Measurements from ENCODE around the gene RFNG. TPM values are rescaled to one million over a fixed set of nuclear protein-coding genes. Genes with fewer than 3 reads are reported as not detected.

Gene RFNG
- total and polyA plus RNA-seq, 2 of the 13 experiments (the other 11 are each of a cell fraction or from before 2014, with no cell fraction given) = 61.4 to 64.0 TPM

DNA sequence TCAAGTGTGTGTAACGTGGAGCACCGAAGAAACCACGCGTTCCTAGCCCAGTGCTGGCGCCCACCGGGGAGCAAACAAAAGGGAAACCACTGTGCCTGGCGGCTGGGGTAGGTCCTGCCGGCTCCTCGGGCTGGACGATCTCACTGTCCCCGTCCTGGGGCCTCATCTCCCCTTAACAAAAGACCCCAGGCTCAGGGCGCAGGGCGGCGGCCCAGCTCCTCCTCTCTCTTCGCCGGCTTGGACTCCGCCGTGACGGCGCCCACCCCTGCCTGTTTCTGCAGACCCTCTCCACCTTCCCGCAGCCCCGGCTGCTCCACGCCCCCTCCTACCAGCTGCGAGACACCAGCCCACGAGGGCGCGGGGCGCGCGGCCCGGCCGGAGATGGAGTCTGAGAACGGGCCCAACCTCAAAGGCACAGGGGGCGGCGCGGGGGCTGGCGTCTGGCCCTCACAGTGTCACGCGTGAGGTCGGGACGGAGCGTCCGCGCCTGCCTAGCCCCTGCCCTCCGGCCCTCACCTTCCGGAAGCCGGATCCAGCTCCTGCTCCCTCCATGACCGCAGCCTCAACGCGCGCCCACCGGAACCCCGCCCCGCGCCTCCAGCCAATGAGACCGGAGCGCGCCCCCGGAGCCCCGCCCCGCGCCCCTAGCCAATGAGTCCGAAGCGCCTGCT, 29.2 kb downstream of the RFNG start, which contains the start of gene CENPX (continued):
- TF ChIP-seq, protein P1, sequence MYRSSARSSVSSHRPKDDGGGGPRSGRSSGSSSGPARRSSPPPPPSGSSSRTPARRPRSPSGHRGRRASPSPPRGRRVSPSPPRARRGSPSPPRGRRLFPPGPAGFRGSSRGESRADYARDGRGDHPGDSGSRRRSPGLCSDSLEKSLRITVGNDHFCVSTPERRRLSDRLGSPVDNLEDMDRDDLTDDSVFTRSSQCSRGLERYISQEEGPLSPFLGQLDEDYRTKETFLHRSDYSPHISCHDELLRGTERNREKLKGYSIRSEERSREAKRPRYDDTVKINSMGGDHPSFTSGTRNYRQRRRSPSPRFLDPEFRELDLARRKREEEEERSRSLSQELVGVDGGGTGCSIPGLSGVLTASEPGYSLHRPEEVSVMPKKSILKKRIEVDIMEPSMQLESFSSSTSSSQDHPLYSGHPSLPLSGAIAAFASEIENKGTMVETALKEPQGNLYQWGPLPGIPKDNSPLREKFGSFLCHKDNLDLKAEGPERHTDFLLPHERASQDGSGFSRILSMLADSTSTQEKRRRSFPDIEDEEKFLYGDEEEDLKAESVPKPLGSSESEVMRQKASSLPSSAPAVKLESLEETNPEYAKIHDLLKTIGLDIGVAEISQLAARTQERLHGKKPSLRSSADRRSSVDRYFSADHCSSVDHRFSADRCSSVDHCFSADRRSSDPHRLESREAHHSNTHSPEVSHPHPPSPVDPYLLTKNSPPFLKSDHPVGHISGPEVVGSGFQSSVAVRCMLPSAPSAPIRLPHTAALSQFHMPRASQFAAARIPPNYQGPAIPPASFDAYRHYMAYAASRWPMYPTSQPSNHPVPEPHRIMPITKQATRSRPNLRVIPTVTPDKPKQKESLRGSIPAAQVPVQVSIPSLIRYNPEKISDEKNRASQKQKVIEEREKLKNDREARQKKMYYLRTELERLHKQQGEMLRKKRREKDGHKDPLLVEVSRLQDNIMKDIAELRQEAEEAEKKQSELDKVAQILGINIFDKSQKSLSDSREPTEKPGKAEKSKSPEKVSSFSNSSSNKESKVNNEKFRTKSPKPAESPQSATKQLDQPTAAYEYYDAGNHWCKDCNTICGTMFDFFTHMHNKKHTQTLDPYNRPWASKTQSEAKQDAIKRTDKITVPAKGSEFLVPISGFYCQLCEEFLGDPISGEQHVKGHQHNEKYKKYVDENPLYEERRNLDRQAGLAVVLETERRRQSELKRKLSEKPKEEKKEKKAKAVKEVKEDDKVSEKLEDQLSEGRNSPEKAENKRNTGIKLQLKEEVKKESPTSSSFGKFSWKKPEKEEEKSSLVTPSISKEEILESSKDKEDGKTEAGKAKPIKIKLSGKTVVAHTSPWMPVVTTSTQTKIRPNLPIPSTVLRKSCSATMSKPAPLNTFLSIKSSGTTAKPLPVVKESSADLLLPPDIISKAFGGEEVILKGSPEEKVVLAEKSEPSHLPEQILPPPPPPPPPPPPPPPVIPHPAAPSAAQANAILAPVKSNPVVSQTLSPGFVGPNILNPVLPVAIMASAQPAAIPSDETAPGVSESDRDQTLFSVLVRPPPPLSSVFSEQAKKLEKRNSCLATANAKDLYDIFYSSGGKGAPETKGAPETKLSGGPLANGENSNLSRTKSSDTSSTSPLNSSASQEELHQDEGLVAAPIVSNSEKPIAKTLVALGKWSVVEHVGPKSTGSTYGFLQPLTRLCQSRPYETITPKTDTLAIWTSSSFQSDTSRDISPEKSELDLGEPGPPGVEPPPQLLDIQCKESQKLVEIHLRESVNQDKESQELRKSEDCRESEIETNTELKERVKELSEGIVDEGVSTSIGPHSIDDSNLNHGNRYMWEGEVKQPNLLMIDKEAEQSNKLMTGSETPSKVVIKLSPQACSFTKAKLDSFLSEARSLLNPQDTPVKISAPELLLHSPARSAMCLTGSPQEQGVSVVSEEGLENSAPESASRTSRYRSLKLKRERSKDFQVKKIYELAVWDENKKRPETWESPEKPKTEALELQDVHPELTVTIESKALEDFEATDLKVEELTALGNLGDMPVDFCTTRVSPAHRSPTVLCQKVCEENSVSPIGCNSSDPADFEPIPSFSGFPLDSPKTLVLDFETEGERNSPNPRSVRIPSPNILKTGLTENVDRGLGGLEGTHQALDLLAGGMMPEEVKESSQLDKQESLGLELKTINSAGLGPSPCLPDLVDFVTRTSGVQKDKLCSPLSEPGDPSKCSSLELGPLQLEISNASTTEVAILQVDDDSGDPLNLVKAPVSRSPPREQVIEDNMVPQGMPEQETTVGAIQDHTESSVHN (CRISPR knock-in tag; IDR thresholded peaks at IDR 0.05) = no peak; the same call in 1 of the 2 replicates
- TF ChIP-seq, protein P2, sequence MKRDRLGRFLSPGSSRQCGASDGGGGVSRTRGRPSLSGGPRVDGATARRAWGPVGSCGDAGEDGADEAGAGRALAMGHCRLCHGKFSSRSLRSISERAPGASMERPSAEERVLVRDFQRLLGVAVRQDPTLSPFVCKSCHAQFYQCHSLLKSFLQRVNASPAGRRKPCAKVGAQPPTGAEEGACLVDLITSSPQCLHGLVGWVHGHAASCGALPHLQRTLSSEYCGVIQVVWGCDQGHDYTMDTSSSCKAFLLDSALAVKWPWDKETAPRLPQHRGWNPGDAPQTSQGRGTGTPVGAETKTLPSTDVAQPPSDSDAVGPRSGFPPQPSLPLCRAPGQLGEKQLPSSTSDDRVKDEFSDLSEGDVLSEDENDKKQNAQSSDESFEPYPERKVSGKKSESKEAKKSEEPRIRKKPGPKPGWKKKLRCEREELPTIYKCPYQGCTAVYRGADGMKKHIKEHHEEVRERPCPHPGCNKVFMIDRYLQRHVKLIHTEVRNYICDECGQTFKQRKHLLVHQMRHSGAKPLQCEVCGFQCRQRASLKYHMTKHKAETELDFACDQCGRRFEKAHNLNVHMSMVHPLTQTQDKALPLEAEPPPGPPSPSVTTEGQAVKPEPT (CRISPR knock-in tag; IDR thresholded peaks at IDR 0.05; ENCODE audit: low read depth) = no peak
- TF ChIP-seq, protein P3, sequence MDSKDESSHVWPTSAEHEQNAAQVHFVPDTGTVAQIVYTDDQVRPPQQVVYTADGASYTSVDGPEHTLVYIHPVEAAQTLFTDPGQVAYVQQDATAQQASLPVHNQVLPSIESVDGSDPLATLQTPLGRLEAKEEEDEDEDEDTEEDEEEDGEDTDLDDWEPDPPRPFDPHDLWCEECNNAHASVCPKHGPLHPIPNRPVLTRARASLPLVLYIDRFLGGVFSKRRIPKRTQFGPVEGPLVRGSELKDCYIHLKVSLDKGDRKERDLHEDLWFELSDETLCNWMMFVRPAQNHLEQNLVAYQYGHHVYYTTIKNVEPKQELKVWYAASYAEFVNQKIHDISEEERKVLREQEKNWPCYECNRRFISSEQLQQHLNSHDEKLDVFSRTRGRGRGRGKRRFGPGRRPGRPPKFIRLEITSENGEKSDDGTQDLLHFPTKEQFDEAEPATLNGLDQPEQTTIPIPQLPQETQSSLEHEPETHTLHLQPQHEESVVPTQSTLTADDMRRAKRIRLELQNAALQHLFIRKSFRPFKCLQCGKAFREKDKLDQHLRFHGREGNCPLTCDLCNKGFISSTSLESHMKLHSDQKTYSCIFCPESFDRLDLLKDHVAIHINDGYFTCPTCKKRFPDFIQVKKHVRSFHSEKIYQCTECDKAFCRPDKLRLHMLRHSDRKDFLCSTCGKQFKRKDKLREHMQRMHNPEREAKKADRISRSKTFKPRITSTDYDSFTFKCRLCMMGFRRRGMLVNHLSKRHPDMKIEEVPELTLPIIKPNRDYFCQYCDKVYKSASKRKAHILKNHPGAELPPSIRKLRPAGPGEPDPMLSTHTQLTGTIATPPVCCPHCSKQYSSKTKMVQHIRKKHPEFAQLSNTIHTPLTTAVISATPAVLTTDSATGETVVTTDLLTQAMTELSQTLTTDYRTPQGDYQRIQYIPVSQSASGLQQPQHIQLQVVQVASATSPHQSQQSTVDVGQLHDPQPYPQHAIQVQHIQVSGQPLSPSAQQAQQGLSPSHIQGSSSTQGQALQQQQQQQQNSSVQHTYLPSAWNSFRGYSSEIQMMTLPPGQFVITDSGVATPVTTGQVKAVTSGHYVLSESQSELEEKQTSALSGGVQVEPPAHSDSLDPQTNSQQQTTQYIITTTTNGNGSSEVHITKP (CRISPR knock-in tag; IDR thresholded peaks at IDR 0.05; ENCODE audit: low read depth) = 0 out of 2 replicates have a peak, but pooled peaks have one; percentile 26
- 0 out of 2 replicates have a peak, but pooled peaks have one; percentile 61 for TF ChIP-seq ZNF232 (CRISPR knock-in tag; IDR thresholded peaks at IDR 0.05; ENCODE audit: borderline replicate concordance)
- TF ChIP-seq, protein P4, sequence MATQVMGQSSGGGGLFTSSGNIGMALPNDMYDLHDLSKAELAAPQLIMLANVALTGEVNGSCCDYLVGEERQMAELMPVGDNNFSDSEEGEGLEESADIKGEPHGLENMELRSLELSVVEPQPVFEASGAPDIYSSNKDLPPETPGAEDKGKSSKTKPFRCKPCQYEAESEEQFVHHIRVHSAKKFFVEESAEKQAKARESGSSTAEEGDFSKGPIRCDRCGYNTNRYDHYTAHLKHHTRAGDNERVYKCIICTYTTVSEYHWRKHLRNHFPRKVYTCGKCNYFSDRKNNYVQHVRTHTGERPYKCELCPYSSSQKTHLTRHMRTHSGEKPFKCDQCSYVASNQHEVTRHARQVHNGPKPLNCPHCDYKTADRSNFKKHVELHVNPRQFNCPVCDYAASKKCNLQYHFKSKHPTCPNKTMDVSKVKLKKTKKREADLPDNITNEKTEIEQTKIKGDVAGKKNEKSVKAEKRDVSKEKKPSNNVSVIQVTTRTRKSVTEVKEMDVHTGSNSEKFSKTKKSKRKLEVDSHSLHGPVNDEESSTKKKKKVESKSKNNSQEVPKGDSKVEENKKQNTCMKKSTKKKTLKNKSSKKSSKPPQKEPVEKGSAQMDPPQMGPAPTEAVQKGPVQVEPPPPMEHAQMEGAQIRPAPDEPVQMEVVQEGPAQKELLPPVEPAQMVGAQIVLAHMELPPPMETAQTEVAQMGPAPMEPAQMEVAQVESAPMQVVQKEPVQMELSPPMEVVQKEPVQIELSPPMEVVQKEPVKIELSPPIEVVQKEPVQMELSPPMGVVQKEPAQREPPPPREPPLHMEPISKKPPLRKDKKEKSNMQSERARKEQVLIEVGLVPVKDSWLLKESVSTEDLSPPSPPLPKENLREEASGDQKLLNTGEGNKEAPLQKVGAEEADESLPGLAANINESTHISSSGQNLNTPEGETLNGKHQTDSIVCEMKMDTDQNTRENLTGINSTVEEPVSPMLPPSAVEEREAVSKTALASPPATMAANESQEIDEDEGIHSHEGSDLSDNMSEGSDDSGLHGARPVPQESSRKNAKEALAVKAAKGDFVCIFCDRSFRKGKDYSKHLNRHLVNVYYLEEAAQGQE (IDR thresholded peaks at IDR 0.05; ENCODE audit: borderline replicate concordance in 1 of 2, low read depth in 1 of 2, low read length in 2 of 2) = peak in 1 of 2 experiments; percentile 30; a peak in 1 of 4 replicates
- TF ChIP-seq ZNF879 (CRISPR knock-in tag; IDR thresholded peaks at IDR 0.05) = no peak; the same call in 1 of the 2 replicates
- TF ChIP-seq SPEN (CRISPR knock-in tag; IDR thresholded peaks at IDR 0.05; ENCODE audit: low read depth) = peak; percentile 66; the same call in 1 of the 2 replicates
- peak; percentile 68; the same call in 1 of the 2 replicates for TF ChIP-seq ZNF343 (CRISPR knock-in tag; IDR thresholded peaks at IDR 0.05)
- peak; percentile 45; the same call in 1 of the 2 replicates for TF ChIP-seq ZSCAN20 (CRISPR knock-in tag; IDR thresholded peaks at IDR 0.05; ENCODE audit: borderline replicate concordance)
